Ascending aorta (tissue), 2 donors: ENCODE data around the gene NECAB2. TPM values are rescaled to one million over a fixed set of nuclear protein-coding genes. Genes with fewer than 3 reads are reported as not detected.

Source experiments
- DNase-seq, 2 donors: peaks; one replicate each; pipeline ENCODE4 v3.0.0-alpha.2; 2019; ENCODE audit warnings: low spot score in 2 of 2
- H3K27ac ChIP-seq, 2 donors: fragments of 200-600 bp; sonication (generic); one replicate each; pipeline ENCODE4 v1.5.1; 2016 to 2017; ENCODE audit warnings: mild to moderate bottlenecking in 1 of 2
- H3K27me3 ChIP-seq: fragments of 200-600 bp; sonication (generic); one replicate; pipeline ENCODE4 v1.5.1; 2017
- H3K36me3 ChIP-seq, 2 donors: fragments of 200-600 bp; sonication (generic); one replicate each; pipeline ENCODE4 v1.5.1; 2016
- H3K4me1 ChIP-seq, 2 donors: fragments of 200-600 bp; sonication (generic); one replicate each; pipeline ENCODE4 v1.5.1; 2016 to 2017; ENCODE audit warnings: mild to moderate bottlenecking in 1 of 2
- H3K4me3 ChIP-seq, 2 donors: fragments of 200-600 bp; sonication (generic); one replicate each; pipeline ENCODE4 v1.5.1; 2016 to 2017; ENCODE audit warnings: mild to moderate bottlenecking in 1 of 2
- H3K9me3 ChIP-seq, 2 donors: fragments of 200-600 bp; sonication (generic); one replicate each; pipeline ENCODE4 v1.5.1; 2016
- CTCF ChIP-seq, 3 experiments: fragments of 200-600 bp in 2 of 3; fragments of 450-650 bp in 1 of 3; sonication (generic) in 2 of 3; IDR thresholded peaks; one replicate each; pipeline ENCODE4 v1.5.1; 2016 to 2019; ENCODE audit warnings: antibody characterized with exemption in 3 of 3, mild to moderate bottlenecking in 1 of 3, moderate library complexity in 1 of 3
- intact Hi-C: fragments of 100-400 bp; cut with DNase I; formaldehyde crosslinking; loops from one replicate; pipeline ENCODE4 v1.15.1; 2023
- total RNA-seq: library from RNA; depleted of rRNA; stranded (reverse); fragments of >200 nt; gene quantifications from one replicate; pipeline ENCODE4 v1.1.0, GENCODE V29; 2016

NECAB2 gene
- total RNA-seq, 1 donor from 2014 or later, result not detected

- no peak for TF ChIP-seq CTCF (IDR thresholded peaks at IDR 0.05)
- no peak for DNase-seq
- H3K9me3 ChIP-seq, result peaks cover 0 to 15% of the 10 kb centered on the region in 2 donors
- H3K36me3 ChIP-seq, result no peaks in the 10 kb centered on the region
- no peak overlapping the region for H3K4me3 ChIP-seq
- no peaks in the 10 kb centered on the region for H3K27me3 ChIP-seq
- intact Hi-C loops, result no loop called here
- no peak overlapping the region for H3K27ac ChIP-seq
- H3K4me1 ChIP-seq, result no peaks in the 10 kb centered on the region
These were observed 64.6 kb downstream of the NECAB2 start for GRCh38 chr16:84032458-84033178.

- Histone ChIP-seq H3K9me3 (peaks cover 0 to 15% of the 10 kb centered on the region in 2 donors), H3K27ac (no peak overlapping the region), H3K4me3 (no peak overlapping the region), H3K4me1 (no peaks in the 10 kb centered on the region), H3K27me3 (no peaks in the 10 kb centered on the region), H3K36me3 (no peaks in the 10 kb centered on the region)
- TF ChIP-seq CTCF (IDR thresholded peaks at IDR 0.05), result no peak
- no peak for DNase-seq
- intact Hi-C loops, result no loop called here
These were observed 65.5 kb downstream of the NECAB2 start for GRCh38 chr16:84033251-84034195.

GRCh38 chr16:84034516-84034915 is 66.5 kb downstream of the NECAB2 start:
- H3K4me1 ChIP-seq, result no peaks in the 10 kb centered on the region
- H3K36me3 ChIP-seq, result no peaks in the 10 kb centered on the region
- H3K4me3 ChIP-seq, result no peak overlapping the region
- no peak overlapping the region for H3K27ac ChIP-seq
- H3K27me3 ChIP-seq, result no peaks in the 10 kb centered on the region
- no peak for TF ChIP-seq CTCF (IDR thresholded peaks at IDR 0.05)
- H3K9me3 ChIP-seq, result peaks cover 0 to 15% of the 10 kb centered on the region in 2 donors
- no peak for DNase-seq
- intact Hi-C loops, result no loop called here

- intact Hi-C loops, result no loop called here
- no peaks in the 10 kb centered on the region for H3K27me3 ChIP-seq
These were observed 68.1 kb downstream of the NECAB2 start for GRCh38 chr16:84036131-84036530.

GRCh38 chr16:84036982-84037425 is 69.0 kb downstream of the NECAB2 start:
- no peaks in the 10 kb centered on the region for H3K4me1 ChIP-seq

More at GRCh38 chr16:84036131-84036530, 68.1 kb downstream of the NECAB2 start:
- Histone ChIP-seq H3K4me3 (no peak overlapping the region), H3K27ac (no peak overlapping the region), H3K9me3 (peaks cover 0 to 15% of the 10 kb centered on the region in 2 donors), H3K4me1 (no peaks in the 10 kb centered on the region), H3K36me3 (no peaks in the 10 kb centered on the region)
- no peak for TF ChIP-seq CTCF (IDR thresholded peaks at IDR 0.05)
- no peak for DNase-seq

More at GRCh38 chr16:84036982-84037425, 69.0 kb downstream of the NECAB2 start:
- no peak overlapping the region for H3K4me3 ChIP-seq
- H3K36me3 ChIP-seq, result no peaks in the 10 kb centered on the region
- DNase-seq, result no peak
- no peak overlapping the region for H3K27ac ChIP-seq
- no peak for TF ChIP-seq CTCF (IDR thresholded peaks at IDR 0.05)
- H3K9me3 ChIP-seq, result peaks cover 0 to 15% of the 10 kb centered on the region in 2 donors
- no peaks in the 10 kb centered on the region for H3K27me3 ChIP-seq
- intact Hi-C loops, result no loop called here
